Measurements from ENCODE around the gene GREM2.

Gene GREM2

GRCh38 chr1:240457203-240457602 lies 154.8 kb downstream of the GREM2 start:
- DNase-seq (ENCODE audit: low read depth, low spot score): no peak

DNA sequence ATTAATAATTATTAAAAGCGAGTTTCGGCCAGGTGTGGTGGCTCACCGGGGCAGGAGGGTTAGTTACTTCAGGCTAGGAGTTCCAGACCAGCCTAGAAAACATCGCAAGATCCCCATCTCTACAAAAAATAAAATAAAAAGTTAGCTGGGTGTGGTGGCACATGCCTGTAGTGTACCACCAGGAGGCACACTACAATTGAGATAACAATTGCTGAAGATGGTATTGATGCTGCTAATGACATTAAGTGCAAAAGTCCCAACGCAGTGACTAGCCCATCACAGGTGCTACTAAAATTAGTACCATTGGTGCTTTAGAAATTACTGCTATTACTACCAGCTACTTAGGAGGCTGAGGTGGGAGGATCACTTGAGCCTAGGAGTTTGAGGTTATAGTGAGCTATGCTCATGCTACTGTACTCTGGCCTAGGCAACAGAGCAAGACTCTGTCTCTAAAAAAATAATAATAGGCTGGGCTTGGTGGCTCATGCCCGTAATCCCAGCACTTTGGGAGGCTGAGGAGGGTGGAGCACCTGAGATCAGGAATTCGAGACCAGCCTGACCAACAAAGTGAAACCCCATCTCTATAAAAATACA lies 156.6 kb downstream of the GREM2 start:
- no peak for DNase-seq (ENCODE audit: low read depth, low spot score)

- DNase-seq (ENCODE audit: low read depth, low spot score): no peak
These were observed 166.6 kb downstream of the GREM2 start for GRCh38 chr1:240445369-240445768.

DNA sequence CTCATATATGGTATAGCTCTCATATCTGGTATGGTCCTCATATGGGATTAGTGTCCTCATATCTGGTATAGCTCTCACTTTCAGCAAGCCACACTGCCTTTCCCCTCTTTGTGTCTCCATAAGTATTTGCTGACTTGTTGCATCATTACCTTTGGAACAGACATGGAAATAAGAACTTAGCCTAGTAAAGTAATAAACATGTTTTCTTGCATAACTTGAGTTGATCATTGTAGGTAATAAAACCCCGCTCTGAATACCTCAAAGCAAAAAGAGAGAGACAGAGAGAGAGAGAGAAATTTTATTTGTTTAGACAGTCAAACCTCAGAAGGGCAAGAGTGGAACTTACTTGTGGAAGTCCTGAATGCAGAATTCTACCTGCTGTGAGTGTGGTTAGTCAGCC lies 170.3 kb downstream of the GREM2 start:
- no peak for DNase-seq (ENCODE audit: low read depth, low spot score)
